ENCODE data around the gene HBG2.

DNA sequence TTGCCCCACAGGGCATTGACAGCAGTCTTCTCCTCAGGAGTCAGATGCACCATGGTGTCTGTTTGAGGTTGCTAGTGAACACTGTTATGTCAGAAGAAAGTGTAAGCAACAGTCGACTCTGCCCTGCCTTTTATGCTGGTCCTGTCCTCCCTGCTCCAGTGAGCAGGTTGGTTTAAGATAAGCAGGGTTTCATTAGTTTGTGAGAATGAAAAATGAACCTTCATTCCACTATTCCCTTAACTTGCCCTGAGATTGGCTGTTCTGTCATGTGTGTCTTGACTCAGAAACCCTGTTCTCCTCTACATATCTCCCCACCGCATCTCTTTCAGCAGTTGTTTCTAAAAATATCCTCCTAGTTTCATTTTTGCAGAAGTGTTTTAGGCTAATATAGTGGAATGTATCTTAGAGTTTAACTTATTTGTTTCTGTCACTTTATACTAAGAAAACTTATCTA, 20.2 kb downstream of the HBG2 start, which contains the start of gene HBD:
- TF ChIP-seq, protein P1, sequence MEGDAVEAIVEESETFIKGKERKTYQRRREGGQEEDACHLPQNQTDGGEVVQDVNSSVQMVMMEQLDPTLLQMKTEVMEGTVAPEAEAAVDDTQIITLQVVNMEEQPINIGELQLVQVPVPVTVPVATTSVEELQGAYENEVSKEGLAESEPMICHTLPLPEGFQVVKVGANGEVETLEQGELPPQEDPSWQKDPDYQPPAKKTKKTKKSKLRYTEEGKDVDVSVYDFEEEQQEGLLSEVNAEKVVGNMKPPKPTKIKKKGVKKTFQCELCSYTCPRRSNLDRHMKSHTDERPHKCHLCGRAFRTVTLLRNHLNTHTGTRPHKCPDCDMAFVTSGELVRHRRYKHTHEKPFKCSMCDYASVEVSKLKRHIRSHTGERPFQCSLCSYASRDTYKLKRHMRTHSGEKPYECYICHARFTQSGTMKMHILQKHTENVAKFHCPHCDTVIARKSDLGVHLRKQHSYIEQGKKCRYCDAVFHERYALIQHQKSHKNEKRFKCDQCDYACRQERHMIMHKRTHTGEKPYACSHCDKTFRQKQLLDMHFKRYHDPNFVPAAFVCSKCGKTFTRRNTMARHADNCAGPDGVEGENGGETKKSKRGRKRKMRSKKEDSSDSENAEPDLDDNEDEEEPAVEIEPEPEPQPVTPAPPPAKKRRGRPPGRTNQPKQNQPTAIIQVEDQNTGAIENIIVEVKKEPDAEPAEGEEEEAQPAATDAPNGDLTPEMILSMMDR (IDR thresholded peaks at IDR 0.05 in 8 of 11, conservative IDR thresholded peaks at IDR 0.05 in 3 of 11): no peak
- TF ChIP-seq POLR2A (IDR thresholded peaks at IDR 0.05): no peak

All from spleen (tissue), 7 donors.